NOMO-1 treated with DMSO at 0.1 percent for 48 hours (cell line): Measurements from ENCODE around the gene OR52E5.

Source experiments
- DNase-seq: peaks from one replicate; lab custom pipeline; 2025; ENCODE audit not compliant: unreplicated experiment; lab: John Stamatoyannopoulos, UW

The OR52E5 gene

DNA sequence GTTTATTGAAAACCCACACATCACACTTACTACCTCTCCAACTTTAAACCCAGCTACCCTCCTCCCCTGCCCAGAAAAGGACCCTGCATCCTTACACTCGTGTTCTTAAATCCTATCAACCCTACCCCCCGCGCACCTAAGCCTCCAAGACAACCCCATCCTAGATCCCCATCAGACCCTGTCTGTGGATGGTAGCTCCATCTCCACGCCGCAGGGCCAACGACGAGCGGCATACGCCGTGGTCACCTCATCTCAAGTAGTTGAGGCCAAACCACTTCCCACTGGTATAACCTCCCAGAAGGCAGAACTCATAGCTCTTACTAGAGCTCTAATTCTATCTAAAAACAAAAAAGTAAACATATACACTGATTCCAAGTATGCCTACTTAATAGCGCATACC, 39.7 kb downstream of the OR52E5 start:
- no peak for DNase-seq

DNA sequence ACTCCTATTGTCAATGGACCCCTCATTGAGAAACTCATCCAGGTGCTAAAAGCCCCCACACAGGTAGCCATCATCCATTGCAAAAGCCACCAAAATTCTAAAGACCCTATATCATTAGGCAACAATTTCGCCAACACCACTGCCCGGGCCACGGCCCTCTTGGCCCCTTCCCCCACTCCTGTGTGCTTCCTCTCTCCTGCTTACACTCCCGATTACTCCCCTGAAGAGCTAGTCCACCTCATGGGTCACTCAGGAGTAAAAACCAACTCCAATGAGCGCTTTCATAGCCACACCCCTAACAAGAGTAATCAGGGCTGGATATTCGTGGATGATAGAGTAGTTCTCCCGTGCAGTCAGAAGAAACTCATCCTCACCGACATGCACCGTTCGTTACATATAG, 40.1 kb downstream of the OR52E5 start:
- DNase-seq: no peak

DNA sequence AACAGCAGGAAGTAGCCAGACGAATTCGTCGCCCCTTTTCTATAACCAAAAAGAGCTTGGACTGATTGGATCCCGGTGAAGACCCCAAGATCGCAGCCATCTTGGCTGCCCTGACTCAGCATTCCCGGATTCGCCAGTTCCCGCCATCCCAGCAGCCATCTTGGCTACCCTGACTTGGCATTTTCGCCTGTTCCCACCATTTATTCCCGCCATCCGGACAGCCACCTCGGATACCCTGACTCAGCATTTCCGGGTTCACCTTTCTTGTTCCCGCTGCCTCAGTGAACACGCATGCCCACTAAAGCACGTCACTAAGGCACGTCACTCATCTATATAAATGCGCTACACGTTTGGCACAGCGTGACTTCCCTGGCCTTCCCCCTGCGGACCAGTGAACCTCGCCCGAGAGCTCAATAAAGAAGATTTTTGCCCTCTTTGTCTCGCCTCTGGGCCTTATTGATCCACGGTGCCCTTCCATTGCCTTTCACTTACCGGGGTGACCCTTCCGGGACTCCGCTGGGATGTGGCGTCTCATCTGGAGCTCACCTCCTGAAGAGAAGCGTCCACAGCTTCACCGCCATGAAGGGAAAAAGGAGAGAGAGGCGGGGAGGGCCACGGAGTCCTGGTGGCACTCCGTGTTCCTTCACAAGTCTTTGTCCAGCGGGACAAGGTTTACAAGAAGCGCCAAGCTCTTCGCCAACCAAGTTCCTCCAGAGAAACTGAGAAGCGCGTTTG, 45.0 kb downstream of the OR52E5 start:
- DNase-seq: no peak

DNA sequence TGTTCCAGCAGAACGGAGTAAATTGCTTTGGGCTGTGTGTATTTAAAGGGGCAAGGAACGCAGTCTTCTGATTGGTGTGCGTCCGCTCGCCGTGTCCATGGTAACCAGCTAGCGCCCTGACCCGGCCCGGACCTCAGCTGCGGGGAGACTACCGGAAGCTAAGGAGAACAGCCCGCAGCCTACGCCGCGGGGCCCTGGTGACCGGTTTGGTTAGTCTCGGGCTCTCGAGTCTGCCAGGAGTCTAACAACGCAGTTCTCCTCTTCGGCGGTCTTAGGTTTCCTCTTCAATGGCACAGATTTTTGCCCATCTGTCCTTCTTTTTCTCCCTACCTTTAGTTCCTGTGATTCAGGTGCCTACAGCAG, 45.6 kb downstream of the OR52E5 start:
- no peak for DNase-seq

DNA sequence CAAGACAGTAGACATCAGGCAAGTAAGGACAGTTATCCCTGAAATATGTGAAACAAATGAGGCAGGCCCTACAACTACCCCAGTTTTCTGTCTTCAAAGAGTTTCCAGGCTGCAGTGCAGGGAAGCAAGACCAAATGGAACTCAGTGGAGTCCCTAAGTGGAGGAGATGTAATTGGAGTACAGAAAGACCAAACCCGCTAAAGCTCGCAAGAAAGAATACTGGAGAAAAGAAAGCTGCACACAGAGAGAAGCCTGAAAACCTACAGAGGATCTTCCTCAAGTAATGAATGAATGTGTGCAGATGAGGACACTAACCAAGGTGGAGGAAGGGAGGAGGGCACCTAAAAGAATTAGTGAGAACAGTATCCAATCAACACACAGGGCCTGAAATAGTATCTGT, 47.7 kb downstream of the OR52E5 start:
- DNase-seq: no peak

DNA sequence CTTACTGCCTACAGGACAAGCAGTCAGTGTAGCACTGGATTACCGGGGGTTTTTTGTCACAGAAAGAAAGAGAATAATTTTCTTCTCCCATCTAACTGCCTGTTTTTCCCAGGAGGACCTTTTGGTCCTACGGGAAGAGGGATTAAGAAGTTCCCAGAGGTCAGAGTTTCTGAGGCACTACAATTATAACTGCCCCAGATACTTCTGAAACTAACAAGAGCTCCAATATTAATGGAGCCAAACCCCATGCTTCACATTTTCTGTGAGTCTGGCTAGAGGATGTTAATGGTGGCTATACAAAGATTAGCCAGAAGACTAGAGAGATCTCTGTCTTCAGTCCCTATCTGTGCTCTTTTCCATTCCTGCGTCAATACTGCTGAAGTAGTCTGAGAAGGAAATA, 48.9 kb downstream of the OR52E5 start, which contains the start of gene OR56A3:
Gene OR56A3 (plus strand): TSS at position 301 of the 400 bp plus-strand sequence. CDS start 5,096 bp downstream, outside the sequence.
- no peak for DNase-seq
